KOPT-K1 (cell line): Measurements from ENCODE around the gene ARHGEF37.

Experiments
- H3K27ac ChIP-seq: fragments of 200-600 bp; sonication (generic); 2 replicates; pipeline ENCODE4 v1.5.1; 2016; ENCODE audit warnings: antibody characterized with exemption, mild to moderate bottlenecking, low read depth, low read length; ENCODE audit not compliant: poor library complexity, severe bottlenecking
- H3K36me3 ChIP-seq: fragments of 200-600 bp; sonication (generic); 2 replicates; pipeline ENCODE4 v1.5.1; 2017; ENCODE audit warnings: antibody characterized with exemption, mild to moderate bottlenecking, low read length, moderate library complexity; ENCODE audit not compliant: insufficient read depth
- H3K9me3 ChIP-seq: fragments of 200-600 bp; sonication (generic); 2 replicates; pipeline ENCODE4 v1.5.1; 2017; ENCODE audit warnings: antibody characterized with exemption, low read length, mild to moderate bottlenecking; ENCODE audit not compliant: insufficient read depth, poor library complexity, severe bottlenecking

The ARHGEF37 gene

GRCh38 chr5:149674686-149675085, 93.4 kb downstream of the ARHGEF37 start:
- no peaks in the 10 kb centered on the region for H3K36me3 ChIP-seq
- no peaks in the 10 kb centered on the region for H3K9me3 ChIP-seq
- no peak overlapping the region for H3K27ac ChIP-seq

DNA sequence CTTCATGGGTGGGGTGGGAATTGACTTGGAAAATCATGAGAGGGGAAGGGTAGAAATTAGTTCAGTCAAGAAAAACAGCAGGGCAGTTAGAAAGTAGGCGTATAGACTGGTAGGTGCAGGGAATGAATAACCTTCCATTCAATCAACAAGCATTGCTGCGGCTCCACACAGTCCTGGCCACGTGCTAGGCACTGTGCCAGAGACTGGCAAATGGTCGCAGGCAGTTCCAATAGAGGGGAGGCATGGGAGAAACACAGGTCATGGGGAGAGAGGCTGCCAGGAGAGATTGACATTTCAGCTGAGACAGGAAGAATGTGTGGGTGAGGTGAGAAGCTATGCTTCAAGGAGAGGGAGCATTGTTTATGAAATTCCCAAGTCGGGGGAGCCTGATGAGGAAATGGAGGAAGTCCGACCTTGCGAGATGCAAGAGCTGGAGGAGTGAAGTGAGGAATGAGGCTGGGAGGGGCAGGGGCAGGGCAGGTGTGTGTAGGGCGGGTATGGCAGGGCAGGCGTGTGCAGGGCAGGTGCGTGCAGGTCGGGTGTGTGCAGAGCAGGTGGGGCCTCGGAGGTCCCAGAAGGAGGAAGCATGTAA, 94.4 kb downstream of the ARHGEF37 start:
- Histone ChIP-seq H3K36me3 (no peaks in the 10 kb centered on the region), H3K9me3 (no peaks in the 10 kb centered on the region)

GRCh38 chr5:149677731-149678130, 96.4 kb downstream of the ARHGEF37 start:
- H3K9me3 ChIP-seq, result no peaks in the 10 kb centered on the region
- H3K27ac ChIP-seq, result no peak overlapping the region
- no peaks in the 10 kb centered on the region for H3K36me3 ChIP-seq

More for the DNA sequence above, 94.4 kb downstream of the ARHGEF37 start:
- H3K27ac ChIP-seq, result no peak overlapping the region

DNA sequence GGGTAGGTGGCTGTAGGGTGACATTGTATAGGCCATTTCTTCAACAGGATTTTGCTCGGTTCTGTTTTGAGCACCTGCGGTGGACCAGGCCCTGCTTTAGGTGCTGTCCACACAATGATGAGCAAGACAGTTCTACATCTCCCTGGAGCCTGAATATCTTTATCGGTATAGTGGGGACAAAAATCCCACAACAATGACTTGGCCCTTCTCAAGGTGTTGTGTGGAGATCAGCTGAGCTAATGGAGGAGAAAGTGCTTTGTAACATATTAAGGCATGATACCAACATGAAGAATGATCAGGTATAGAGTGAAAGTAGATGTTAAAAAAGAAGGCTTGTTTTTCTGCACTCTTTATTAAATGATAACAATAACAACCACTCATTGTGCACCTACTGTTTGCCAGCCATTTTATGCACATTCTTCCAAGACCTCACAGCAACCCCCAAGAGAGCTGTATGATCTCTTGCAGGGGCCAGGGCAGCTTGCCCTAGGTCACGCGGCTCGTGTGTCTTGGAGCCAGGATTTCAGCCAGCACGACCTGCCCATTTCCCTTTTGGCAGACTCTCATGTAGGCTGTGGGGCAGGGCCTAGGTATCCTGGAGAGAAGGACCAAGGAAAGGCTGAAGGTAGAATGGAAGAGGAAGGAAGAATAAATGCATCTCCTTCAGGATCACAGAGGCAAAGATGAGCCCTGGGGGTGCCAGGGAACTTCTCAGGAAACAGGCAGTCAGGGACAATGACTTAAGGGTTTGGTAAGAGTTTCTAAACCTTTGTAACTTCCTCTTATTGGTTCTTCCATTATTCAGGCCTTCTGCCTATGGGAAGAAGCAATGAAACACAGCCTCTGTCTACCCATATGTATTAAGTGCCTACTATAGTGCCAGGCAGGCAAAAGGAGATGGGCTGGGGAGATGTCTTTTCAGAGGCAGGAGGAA, 98.8 kb downstream of the ARHGEF37 start:
- Histone ChIP-seq H3K9me3 (no peaks in the 10 kb centered on the region), H3K27ac (no peak overlapping the region)

DNA sequence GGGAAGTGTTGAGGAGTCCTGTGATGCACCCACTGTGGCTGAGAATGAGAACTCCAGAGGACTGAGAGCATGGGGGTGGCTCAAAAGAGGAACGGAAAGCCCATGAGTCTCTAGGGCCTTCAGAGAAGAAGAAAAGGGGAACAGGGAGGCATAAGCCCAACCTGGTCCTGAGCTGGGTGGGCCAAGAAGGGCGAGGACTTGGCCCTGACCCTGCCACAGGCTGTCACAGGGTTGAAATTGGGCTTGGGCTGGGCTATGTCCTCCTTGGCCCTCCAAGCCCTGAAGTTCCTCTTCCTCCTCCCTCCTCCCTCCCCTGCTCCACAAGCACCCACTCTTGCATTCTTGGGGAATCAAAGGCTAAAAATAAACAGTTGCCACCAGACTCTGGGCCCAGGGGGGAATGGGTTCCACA, 99.5 kb downstream of the ARHGEF37 start:
- Histone ChIP-seq H3K36me3 (no peaks in the 10 kb centered on the region), H3K27ac (no peak overlapping the region), H3K9me3 (no peaks in the 10 kb centered on the region)

More for the DNA sequence above, 98.8 kb downstream of the ARHGEF37 start:
- no peaks in the 10 kb centered on the region for H3K36me3 ChIP-seq

DNA sequence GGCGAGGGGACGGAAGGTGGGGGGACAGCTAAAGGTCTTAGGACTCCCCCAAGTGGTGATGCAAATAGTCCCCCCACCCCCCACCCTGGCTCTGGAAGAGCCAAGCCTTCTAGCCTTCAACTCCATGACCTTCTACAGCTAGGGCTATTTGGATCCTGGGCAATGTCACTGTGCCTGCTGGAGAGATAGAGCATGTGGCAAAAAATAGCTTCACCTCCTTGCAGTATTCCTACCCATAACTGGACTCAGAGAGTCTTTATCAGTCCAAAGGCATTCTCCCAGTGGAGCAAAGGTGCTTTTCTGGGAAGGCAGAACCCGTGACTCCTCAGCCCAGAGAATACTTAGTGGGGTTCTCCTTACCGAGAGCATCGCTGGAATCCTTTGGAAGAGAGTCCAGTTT, 100.0 kb downstream of the ARHGEF37 start:
- Histone ChIP-seq H3K36me3 (no peaks in the 10 kb centered on the region), H3K27ac (no peak overlapping the region), H3K9me3 (no peaks in the 10 kb centered on the region)

DNA sequence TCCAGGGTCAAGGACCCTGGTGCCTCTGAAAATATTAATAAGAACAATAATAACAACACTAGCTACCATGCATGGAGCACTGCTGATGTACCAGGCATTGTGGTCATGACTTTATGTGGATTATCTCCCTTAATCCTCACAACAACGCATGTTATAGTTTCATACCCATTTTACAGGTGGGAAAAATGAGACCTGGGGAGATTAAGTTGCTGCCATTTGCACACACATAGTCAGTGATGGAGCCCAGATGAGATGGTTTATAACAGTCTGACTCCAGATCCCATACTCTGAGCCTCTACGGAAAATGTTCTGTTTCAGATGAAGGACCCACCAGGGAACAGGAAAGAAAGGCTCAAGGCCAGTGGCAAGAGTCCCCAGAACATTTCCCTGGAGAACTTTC, 100.6 kb downstream of the ARHGEF37 start:
- no peaks in the 10 kb centered on the region for H3K36me3 ChIP-seq
- H3K27ac ChIP-seq, result no peak overlapping the region
- no peaks in the 10 kb centered on the region for H3K9me3 ChIP-seq

DNA sequence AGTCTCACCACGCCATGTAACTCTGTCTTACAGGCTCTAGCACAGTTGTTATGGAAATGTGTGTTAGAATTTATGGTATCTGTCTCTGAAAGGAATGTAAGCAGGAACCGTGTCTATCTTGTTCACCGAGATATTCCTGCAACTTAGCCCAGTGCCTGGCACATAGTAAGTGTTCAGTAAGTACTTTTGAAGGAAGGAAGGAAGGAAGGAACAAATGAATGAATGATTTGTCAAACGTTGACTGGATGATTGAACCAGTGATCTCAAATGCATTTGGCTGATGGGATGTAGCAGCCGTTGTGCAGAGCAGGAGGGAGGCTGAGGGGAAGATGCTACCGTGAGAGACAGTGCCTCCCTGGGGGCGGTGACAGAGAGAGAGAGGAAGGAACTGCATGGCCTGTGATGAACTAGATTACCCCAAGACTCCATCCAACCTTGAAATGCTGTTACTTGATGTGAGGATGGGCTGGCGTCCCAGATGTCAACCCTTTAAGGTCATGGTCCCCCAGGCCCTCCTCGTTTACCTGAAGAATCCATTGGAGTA, 101.3 kb downstream of the ARHGEF37 start:
- Histone ChIP-seq H3K9me3 (no peaks in the 10 kb centered on the region), H3K27ac (no peak overlapping the region), H3K36me3 (no peaks in the 10 kb centered on the region)

DNA sequence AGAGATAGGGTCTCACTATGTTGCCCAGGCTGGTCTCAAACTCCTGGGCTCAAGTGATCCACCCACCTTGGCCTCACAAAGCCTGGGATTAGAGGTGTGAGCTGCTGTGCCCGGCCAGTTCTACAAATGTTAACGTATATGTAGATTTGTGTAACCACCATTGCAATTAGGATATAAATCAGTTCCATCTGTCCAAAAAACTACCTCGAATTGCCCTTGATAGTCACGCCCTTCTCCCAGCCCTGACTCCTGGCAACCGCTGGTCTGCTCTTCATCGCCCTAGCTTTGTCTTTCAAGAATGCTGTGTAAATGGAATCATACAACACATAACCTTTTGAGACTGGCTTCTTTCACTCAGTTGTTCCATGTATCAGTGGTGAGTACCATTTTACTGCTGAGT, 102.7 kb downstream of the ARHGEF37 start:
- H3K9me3 ChIP-seq, result no peaks in the 10 kb centered on the region
- no peaks in the 10 kb centered on the region for H3K36me3 ChIP-seq
- H3K27ac ChIP-seq, result no peak overlapping the region

- H3K36me3 ChIP-seq, result no peaks in the 10 kb centered on the region
- H3K27ac ChIP-seq, result no peak overlapping the region
- H3K9me3 ChIP-seq, result no peaks in the 10 kb centered on the region
These were observed 103.1 kb downstream of the ARHGEF37 start for GRCh38 chr5:149684371-149684770.
